HS-5 (cell line): ENCODE measurements around the gene AP3B1.
"Not testable (repeated sequence)": the region's sequence is repeated elsewhere in the genome, so short reads cannot be mapped to it uniquely, and the experiment has no call there.

Experiments
- DNase-seq: peaks from one replicate; pipeline ENCODE4 v3.0.0-alpha.2; 2012; ENCODE audit warnings: low read depth

AP3B1 gene

DNA sequence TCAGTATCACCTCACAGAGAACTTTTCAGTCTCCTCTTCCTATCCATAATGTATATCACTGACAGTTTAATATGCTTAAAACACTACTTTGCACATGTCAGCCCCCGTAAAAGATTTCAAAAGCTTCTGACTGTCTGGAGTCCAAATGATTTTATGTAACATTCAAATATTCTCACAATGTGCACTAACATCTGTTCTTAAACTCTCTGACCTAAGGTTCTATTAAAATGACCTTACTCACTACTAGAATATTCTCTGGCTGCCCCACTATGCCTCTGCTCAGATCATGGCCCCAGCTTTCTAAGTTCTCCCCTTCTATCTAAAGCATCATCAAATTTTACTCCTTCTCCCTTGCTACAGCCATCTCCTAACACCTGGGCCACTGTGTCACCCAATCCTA, 52.5 kb downstream of the AP3B1 start:
- no peak for DNase-seq

GRCh38 chr5:78237911-78238310, 56.6 kb downstream of the AP3B1 start:
- DNase-seq = no peak

DNA sequence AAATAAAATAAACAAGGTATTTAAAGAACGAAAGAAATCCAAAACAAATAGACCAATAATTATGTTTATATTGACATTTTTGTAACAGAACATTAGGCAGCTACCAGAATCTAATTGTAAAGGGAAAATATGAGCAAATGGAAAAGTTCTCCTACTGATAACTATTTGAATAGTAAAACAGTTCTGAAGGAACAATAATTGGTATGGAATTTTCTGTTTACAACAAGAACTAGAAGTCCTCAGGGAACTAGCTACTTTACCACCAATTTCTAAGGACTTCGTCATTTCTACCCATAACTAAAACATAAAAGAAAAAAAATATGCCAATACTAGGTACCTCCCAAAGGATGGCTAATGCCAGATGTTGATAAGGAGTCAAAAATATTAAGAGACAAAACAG, 58.5 kb downstream of the AP3B1 start:
- no peak for DNase-seq

- no peak for DNase-seq
These were observed 59.2 kb downstream of the AP3B1 start for GRCh38 chr5:78235289-78235688.

GRCh38 chr5:78234804-78235203, 59.7 kb downstream of the AP3B1 start:
- no peak for DNase-seq

GRCh38 chr5:78232163-78232562, 62.3 kb downstream of the AP3B1 start:
- no peak for DNase-seq

DNA sequence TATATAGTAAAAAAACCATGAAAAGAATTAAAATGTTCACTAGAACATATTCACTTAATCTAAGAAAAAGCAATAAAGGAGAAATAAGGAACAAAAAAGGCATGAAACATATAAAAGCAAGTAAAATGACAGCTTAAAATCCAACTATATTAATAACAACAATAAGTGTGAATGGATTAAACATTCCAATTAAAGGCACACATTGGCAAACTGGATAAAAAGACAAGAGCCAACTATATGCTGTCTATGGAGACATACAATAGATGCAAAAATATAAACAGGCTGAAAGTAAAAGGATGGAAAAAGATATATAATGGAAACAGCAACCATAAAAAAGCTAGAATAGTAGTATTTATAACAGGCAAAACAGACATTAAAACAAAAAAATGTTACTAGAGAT, 70.1 kb downstream of the AP3B1 start:
- no peak for DNase-seq

- DNase-seq = no peak
These were observed 72.5 kb downstream of the AP3B1 start for GRCh38 chr5:78221964-78222451.

GRCh38 chr5:78221467-78221866, 73.0 kb downstream of the AP3B1 start:
- no peak for DNase-seq

- DNase-seq = no peak
These were observed 78.5 kb downstream of the AP3B1 start for GRCh38 chr5:78215972-78216371.

GRCh38 chr5:78215565-78215964, 78.9 kb downstream of the AP3B1 start:
- DNase-seq = no peak

- no peak for DNase-seq
These were observed 80.7 kb downstream of the AP3B1 start for GRCh38 chr5:78213799-78214198.

- no peak for DNase-seq
These were observed 83.4 kb downstream of the AP3B1 start for GRCh38 chr5:78211052-78211451.

- no peak for DNase-seq
These were observed 90.3 kb downstream of the AP3B1 start for GRCh38 chr5:78204241-78204640.

- no peak for DNase-seq
These were observed 90.7 kb downstream of the AP3B1 start for GRCh38 chr5:78203815-78204214.

DNA sequence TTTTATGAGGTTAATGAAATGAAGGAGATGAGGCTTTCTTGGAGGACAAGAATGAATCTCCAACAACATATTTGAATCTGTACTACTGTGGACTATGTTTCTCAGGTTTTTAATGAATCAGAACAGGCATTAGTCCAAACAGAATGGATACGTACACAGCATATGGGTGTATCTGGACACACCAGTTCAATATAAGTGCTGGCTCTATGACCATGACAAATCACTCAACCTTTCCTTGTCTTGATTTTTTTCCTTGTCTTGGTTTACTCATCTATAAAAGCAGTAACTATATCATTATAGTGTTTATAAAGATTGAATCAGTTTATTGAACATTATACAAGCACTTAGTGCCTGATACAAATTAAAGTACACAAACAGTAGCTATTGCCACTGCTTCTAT, 104.1 kb downstream of the AP3B1 start:
- DNase-seq = no peak

DNA sequence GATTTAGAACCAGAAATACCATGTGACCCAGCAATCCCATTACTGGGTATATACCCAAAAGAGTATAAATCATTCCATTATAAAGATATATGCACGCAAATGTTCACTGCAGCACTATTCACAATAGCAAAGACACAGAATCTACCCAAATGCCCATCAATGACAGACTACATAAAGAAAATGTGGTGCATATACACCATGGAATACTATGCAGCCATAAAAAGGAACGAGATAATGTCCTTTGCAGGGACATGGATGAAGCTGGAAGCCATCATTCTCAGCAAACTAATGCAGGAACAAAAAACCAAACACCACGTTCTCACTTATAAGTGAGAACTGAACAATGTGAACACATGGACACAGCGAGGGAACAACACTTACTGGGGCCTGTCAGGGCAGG, 105.8 kb downstream of the AP3B1 start:
- not testable (repeated sequence) for DNase-seq

DNA sequence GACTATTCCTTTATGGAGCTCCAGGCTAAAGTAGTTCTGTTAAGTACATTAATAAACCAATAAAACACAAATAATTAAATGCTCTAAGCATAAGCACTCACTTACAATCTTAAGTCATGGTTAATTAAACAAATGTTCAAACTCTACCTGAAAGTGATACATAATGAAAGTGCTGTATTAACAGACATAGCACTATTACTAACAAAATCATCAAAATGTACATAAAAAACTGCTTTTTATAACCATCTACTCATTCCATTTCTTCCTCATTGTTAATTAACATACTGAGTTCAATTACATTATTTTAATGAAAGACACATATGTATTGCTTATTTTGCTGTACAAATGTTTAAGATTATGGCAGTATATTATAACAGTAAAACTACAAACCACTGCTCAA, 107.3 kb downstream of the AP3B1 start:
- DNase-seq = no peak

GRCh38 chr5:78182838-78183237, 111.7 kb downstream of the AP3B1 start:
- DNase-seq = no peak

DNA sequence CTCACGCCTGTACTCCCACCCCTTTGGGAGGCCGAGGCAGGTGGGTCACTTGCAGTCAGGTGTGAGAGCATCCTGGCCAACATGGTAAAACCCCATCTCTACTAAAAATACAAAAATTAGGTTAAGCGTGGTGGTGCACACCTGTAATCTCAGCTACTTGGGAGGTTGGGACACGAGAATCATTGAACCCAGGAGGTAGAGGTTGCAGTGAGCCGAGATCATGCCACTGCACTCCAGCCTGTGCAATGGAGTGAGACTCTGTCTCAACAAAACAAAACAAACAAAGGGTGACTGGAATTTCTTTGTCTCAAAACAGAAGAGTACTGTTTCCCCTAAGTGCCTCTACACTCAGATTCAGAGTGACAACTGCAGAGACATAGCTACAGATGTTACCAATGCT, 116.1 kb downstream of the AP3B1 start:
- no peak for DNase-seq

GRCh38 chr5:78170335-78170734, 124.2 kb downstream of the AP3B1 start:
- DNase-seq = not testable (repeated sequence)

DNA sequence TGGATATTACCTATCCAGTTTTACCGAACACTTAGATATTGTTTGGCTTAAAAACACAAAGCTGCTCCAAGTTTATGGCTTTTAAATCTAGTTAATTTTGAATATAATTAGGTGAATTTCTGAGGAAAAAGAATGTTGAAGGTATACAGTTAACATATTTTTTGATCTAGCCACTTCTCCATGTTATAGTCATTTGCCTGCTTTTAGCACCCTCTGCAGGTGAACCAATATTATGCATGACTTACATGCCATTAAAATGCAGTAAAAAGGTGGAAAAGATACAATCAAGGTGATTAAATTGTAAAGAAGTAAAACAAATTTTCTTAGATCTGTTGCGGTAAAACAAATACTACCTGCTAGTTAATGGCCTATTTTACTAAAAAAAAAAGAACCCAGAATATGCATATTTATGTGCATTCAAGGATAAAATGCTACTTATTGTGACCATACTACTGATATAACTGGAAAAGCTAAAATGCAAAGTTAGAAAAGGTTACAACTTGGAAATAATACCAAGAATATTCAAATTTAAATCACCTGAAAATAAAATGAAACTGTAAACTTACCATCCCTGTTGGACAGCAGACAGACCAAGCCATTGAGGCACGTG, 132.1 kb downstream of the AP3B1 start:
- no peak for DNase-seq

DNA sequence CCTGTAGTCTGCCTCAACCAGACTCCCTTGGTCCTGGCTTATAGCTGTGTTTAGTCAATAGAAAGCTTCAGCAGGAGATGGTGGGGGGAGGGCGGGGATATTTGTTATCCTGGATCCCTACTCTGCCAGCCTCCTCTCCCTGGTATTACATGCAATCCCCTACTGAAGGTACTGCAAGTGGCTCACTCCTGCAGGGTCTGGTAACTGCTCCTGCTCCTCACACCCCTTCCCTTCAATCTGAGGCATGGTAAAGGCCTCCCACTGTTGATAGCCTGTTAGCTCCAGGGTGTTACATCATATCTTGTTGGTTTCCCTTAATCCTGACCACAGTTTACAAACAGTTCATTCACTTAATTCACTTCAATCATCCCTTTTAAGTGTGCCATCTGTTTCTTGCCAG, 137.5 kb downstream of the AP3B1 start:
- no peak for DNase-seq

GRCh38 chr5:78151594-78152271, 142.8 kb downstream of the AP3B1 start:
- DNase-seq = no peak
